Sigmoid colon (tissue), 4 donors: Measurements from ENCODE around the gene KSR1.

Experiments
- CTCF ChIP-seq, 4 experiments: fragments of 450-650 bp in 3 of 4; fragments of 200-600 bp in 1 of 4; IDR thresholded peaks; one replicate each; pipeline ENCODE4 v1.5.1; 2016 to 2019; ENCODE audit warnings: antibody characterized with exemption in 4 of 4, mild to moderate bottlenecking in 3 of 4, moderate library complexity in 2 of 4
- POLR2A ChIP-seq, 2 donors: fragments of 450-650 bp; IDR thresholded peaks; one replicate each; pipeline ENCODE4 v1.6.1; 2016; ENCODE audit warnings: antibody characterized with exemption in 2 of 2, mild to moderate bottlenecking in 2 of 2, moderate library complexity in 2 of 2
- POLR2AphosphoS5 ChIP-seq, 4 donors: sonication (generic); formaldehyde crosslinking; IDR thresholded peaks; one replicate each; pipeline ENCODE4 v1.6.1; 2017; ENCODE audit warnings: antibody characterized with exemption in 4 of 4

DNA sequence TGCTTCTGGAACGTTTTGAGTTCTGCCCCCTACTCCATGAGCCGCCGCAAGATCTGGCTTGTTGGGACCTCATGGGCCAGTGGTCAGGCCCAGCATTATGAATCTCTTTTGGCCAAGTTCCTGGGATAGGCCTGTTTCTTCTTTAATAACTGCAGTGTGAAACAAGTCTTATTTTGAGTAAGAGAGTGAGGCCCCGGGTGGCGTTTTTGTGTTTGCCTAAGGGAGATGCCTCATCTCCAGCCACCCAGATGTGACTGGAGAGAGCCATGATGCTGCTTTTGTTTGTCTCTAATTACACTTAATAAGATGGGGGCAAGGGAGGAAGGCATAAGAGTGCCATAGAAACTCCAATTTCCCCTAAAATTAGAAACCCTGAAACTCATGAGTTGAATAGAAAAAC lies 39.8 kb downstream of the KSR1 start:
- TF ChIP-seq CTCF (IDR thresholded peaks at IDR 0.05) (no peak), POLR2A (IDR thresholded peaks at IDR 0.05) (no peak), POLR2AphosphoS5 (IDR thresholded peaks at IDR 0.05) (no peak)
